HG03159 (cell line): Measurements from ENCODE around the gene QDPR.

ENCODE experiments used
- ATAC-seq: cut with Tn5 transposase; IDR thresholded peaks from one replicate; pipeline ENCODE4 v1.9.1; 2021; ENCODE audit warnings: mild to moderate bottlenecking, moderate library complexity; ENCODE audit not compliant: unreplicated experiment

Gene QDPR

GRCh38 chr4:17528551-17529165 lies 16.8 kb upstream of the QDPR start:
- no peak for ATAC-seq

DNA sequence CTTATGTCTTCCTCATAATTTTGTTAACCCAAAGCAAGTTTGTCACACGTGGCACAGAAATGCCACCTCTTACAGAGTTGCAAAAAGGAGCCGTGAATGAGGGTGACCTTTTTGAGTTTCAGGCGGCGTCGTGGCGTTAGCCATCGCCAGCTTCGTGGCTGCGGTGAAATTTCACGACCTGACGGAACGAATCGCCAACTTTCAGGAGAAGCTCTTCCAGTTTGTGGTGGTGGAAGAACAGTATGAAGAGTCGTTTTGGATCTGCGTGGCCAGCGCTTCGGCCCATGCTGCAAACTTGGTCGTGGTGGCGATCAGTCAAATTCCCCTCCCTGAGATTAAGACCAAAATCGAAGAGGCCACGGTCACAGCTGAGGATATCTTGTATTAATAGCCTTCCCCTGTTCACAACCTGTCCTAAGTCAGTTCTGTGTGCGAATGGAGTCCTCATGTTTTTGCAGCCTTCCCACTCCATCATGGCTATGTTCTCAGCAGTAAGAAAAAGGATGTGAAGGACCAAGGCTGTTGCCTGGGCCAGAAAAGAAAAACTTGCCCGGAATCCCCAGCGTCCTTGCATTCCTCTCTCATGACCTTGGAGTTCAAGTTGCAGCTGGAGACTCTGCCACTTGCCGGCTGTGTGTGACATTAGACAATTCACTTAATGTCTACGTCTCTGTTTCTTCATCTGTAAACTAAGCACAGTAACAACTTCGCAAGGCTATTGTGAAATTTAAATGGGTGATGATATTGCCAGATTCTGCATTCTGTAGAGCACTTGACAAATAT lies 15.0 kb upstream of the QDPR start:
- no peak for ATAC-seq

- no peak for ATAC-seq
Measured at GRCh38 chr4:17523662-17524061, 11.8 kb upstream of the QDPR start.

- ATAC-seq: no peak
Measured at GRCh38 chr4:17521595-17521994, 9.7 kb upstream of the QDPR start.

DNA sequence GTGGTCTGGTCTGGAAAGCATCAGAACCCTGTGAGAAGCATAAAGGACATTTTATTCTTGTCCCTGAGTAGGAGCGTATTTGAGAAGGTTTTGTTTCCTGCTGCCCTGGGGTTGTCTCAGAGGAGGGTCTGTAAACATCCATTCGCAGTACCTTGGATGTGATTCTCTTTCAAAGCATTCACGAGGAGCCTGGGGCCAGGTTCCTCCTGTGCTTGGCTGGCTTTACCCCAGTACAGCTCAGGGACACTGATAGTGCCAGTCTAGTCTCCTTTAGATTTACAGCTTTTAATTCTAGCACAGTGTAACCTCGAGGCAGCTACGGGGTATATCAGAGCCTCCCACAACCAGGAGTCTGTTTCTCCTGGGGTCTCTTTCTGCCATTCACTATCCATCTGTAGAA lies 5.8 kb upstream of the QDPR start:
- no peak for ATAC-seq

DNA sequence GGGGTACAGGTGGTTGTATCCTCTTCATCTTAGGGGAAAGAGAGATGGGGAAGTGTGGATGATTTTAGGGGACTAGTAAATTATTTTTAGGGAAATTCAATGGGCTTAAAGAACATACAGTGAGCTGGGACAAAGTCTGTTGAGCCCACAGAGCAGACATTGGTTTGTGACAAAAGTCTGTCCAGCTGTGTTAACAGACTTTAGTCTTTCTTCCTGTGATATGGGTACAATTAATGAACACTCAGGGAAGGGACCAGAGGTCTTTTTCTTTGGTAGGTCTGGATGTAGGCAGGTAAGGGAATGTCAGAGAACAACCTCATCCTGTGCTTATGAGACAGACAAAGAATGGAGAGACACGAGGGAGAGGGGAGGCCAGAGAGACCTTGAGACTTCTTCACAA lies 5.1 kb upstream of the QDPR start:
- no peak for ATAC-seq

GRCh38 chr4:17515445-17516407 lies 3.8 kb upstream of the QDPR start:
- ATAC-seq: no peak

DNA sequence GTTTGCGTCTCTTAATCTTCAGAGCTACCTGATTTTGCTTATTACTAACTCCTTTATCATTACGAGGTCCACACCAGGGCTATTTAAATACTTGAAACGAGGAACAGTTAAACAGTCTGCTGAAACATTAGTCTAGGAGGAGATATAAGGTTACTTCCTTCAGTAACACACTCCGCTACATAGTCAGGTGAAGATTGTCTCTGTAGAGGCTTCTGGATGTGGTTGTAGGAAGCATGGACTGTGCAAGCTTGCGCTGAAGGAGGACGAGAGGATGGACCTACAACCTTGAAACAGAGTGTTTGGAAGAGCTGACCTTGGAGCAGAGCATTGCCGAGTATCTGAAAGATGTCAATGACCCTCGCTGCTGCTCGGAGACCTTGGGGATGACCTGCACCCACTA lies 3.0 kb upstream of the QDPR start, which contains the start of gene CLRN2:
CLRN2 (plus strand) TSS at position 301 of the 400 bp plus-strand sequence. CDS start 102 bp downstream, outside the sequence.
- ATAC-seq: no peak

- no peak for ATAC-seq
Measured at GRCh38 chr4:17512973-17513665, 1.2 kb upstream of the QDPR start.

GRCh38 chr4:17511509-17511949 lies 361 bp downstream of the QDPR start:
- peak; percentile 68 for ATAC-seq

DNA sequence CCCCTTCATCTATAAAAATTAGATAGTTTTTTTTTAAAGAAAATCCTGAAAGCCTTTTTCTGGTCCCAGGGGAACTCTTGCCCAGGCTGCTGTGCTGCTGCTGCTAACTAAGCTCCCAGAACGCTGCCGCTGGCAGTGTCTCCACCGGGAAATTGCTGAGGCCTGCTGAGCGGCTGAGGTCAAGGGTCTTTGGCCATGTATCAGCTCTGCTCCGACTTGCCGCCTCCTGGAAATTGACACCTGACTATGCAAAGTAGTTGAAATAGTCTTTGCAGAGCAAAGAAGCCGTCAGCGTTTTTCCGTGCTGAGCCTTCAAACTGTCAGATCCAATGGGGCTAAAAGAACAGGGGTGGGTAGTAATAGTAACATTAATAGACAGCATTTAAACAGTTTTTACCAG lies 839 bp downstream of the QDPR start:
- no peak for ATAC-seq

- ATAC-seq: no peak
Measured at GRCh38 chr4:17510582-17510981, 1.3 kb downstream of the QDPR start.

- no peak for ATAC-seq
Measured at GRCh38 chr4:17504081-17504480, 7.8 kb downstream of the QDPR start.

- no peak for ATAC-seq
Measured at GRCh38 chr4:17502756-17503155, 9.1 kb downstream of the QDPR start.

- ATAC-seq: no peak
Measured at GRCh38 chr4:17500574-17500973, 11.3 kb downstream of the QDPR start.

DNA sequence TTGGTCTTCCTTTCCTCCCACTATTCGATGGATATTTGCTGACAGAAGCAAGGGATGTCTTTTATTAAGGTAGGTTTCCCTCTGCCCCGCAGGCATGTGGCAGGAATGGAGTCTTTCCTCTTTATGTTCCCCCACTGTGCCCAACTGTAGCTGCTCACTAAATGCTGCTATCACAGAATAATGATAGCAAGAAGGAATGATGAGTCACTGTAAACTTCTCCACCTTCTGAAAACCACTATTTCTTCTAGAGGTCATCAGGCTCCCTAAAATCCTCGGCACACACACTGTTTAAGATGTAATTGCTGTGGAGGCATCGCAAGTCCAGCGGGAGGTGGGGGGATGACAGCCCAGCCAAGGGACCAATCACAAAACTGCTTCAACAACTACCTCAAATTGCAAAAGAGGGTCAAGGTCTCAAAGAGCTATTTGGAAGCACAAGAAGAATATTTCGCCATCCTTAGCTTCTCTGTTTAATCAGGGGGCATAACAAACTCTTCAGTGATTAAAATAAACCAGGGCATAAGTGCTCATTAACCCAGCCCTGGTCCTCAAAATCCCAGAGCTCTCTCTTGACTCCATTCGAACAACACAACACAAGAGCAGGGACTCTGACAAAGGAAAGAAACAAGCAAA lies 13.9 kb downstream of the QDPR start:
- no peak for ATAC-seq

DNA sequence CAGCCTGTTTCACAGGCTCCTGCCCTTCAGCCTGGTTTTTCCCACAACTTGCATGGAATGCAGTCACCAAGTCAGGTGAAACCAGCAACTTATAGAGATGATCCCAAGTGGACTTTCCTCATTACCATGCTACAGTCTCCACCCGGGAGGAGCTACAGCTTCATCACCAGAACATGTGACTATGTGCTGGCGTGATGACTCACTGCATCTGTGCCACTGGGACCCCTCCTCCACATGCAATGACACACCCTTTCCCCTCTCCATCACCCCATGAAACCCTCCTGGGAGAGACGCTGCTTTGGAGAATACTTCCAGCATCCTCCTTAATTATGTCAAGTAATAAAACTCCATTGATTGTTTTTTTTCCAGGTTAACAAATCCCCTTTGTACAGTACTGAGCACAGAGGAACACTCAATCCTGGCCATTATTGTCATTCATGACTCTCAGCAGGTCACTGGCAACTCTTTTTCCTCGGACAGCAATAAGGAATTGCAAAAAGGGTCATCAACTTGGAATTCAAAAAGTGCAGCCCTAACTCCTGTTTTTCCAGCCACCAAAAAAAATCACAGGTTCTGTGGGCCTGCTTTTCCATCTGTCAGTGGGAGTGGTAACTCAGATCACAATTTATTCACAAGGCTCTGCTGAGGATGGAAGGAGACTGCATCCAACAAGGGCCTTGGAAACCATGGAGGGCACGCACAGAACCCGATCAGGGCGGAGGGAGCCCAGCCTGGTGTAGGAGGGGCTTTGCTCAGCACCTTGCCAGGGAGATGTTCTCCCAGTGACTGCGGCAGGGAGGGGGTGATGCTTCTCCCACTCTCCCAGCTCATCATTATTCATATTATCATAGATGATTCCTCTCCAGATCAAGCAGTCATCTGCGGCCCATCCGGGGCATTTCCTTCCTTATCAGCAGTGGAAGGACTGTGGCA lies 17.4 kb downstream of the QDPR start:
- no peak for ATAC-seq

GRCh38 chr4:17493619-17494018 lies 18.3 kb downstream of the QDPR start:
- no peak for ATAC-seq

- ATAC-seq: no peak
Measured at GRCh38 chr4:17492876-17493275, 19.0 kb downstream of the QDPR start.
